H1 (cell line): ENCODE measurements around the gene SOD2. TPM values are rescaled to one million over a fixed set of nuclear protein-coding genes. Genes with fewer than 3 reads are reported as not detected.

Source experiments
- CTCF ChIA-PET: fragments of 300-600 bp; sonication (Branson Sonifier 250); formaldehyde crosslinking; loops from one replicate; lab custom pipeline; 2021; ENCODE audit not compliant: partially characterized antibody; lab: Charles Lee
- POLR2A ChIA-PET: fragments of 300-600 bp; sonication (Branson Sonifier 250); formaldehyde crosslinking; loops from one replicate; lab custom pipeline; 2021; ENCODE audit warnings: inconsistent platforms; ENCODE audit not compliant: partially characterized antibody; lab: Charles Lee
- DNase-seq, 2 experiments: peaks; one replicate each; pipeline versions ENCODE4 v3.0.0 to v3.0.0-alpha.2; 2010 to 2022; ENCODE audit warnings: low spot score in 2 of 2, low read depth in 1 of 2, mixed read lengths in 1 of 2
- FAIRE-seq: peaks from 2 replicates; lab custom pipeline; 2011; peaks lifted over from hg19 to GRCh38; lab: Jason Lieb, UNC
- H2AFZ ChIP-seq: 2 replicates; pipeline ENCODE4 v1.8.1; 2012; ENCODE audit warnings: low read length, inconsistent platforms
- H2AK5ac ChIP-seq: 2 replicates; pipeline ENCODE4 v1.6.1; 2013; ENCODE audit warnings: low read depth, low read length
- H2BK120ac ChIP-seq: replicated peaks from 2 replicates; pipeline ENCODE3; 2013; ENCODE audit warnings: low read depth, low read length, inconsistent platforms
- H2BK12ac ChIP-seq: 2 replicates; pipeline ENCODE4 v1.6.1; 2013; ENCODE audit warnings: low read depth, low read length
- H2BK15ac ChIP-seq: 2 replicates; pipeline ENCODE4 v1.6.1; 2013; ENCODE audit warnings: low read length
- H2BK20ac ChIP-seq: 2 replicates; pipeline ENCODE4 v1.6.1; 2013; ENCODE audit warnings: low read length
- H2BK5ac ChIP-seq: 2 replicates; pipeline ENCODE4 v1.6.1; 2013; ENCODE audit warnings: low read depth, low read length
- H3K14ac ChIP-seq: 2 replicates; pipeline ENCODE4 v1.6.1; 2013; ENCODE audit warnings: inconsistent platforms; ENCODE audit not compliant: insufficient read length
- H3K18ac ChIP-seq: 2 replicates; pipeline ENCODE4 v1.6.1; 2013; ENCODE audit warnings: low read length; ENCODE audit errors: extremely low read depth
- H3K23ac ChIP-seq: 2 replicates; pipeline ENCODE4 v1.6.1; 2013; ENCODE audit warnings: inconsistent platforms; ENCODE audit not compliant: insufficient read length
- H3K23me2 ChIP-seq: 2 replicates; pipeline ENCODE4 v1.6.1; 2013; ENCODE audit warnings: low read depth, low read length
- H3K27ac ChIP-seq: 2 replicates; pipeline ENCODE4 v1.6.1; 2011; ENCODE audit warnings: low read depth, low read length, inconsistent platforms
- H3K27me3 ChIP-seq, 4 experiments: replicated peaks in 1 of 4; 1 replicate in 1 of 4; 2 replicates in 3 of 4; pipeline versions ENCODE4 v1.6.1 to v1.8.1; 2011 to 2013; ENCODE audit warnings: low read length in 3 of 4, mild to moderate bottlenecking in 3 of 4, inconsistent platforms in 2 of 4, mixed read lengths in 2 of 4, moderate library complexity in 1 of 4; ENCODE audit not compliant: control insufficient read depth in 3 of 4, insufficient read depth in 3 of 4; ENCODE audit errors: extremely low read depth in 1 of 4
- H3K36me3 ChIP-seq, 4 experiments: 2 replicates each; pipeline versions ENCODE4 v1.6.1 to v1.8.1; 2011 to 2013; ENCODE audit warnings: mild to moderate bottlenecking in 4 of 4, low read length in 3 of 4, moderate library complexity in 2 of 4, control low read depth in 1 of 4, inconsistent platforms in 1 of 4; ENCODE audit not compliant: insufficient read depth in 4 of 4, control insufficient read depth in 2 of 4
- H3K4ac ChIP-seq: replicated peaks from 2 replicates; pipeline ENCODE3; 2013; ENCODE audit warnings: low read length, low read depth, mixed read lengths, inconsistent platforms; ENCODE audit not compliant: insufficient read length
- H3K4me1 ChIP-seq, 4 experiments: replicated peaks in 1 of 4; 1 replicate in 1 of 4; 2 replicates in 3 of 4; pipeline versions ENCODE4 v1.6.1 to v1.8.1; 2011 to 2013; ENCODE audit warnings: low read length in 3 of 4, inconsistent platforms in 2 of 4, mixed read lengths in 1 of 4; ENCODE audit not compliant: insufficient read depth in 4 of 4, control insufficient read depth in 3 of 4
- H3K4me2 ChIP-seq, 2 experiments: 2 replicates each; pipeline versions ENCODE4 v1.6.1 to v1.8.1; 2011 to 2013; ENCODE audit warnings: low read depth in 2 of 2, low read length in 2 of 2, control low read depth in 1 of 2, inconsistent platforms in 1 of 2, mild to moderate bottlenecking in 1 of 2; ENCODE audit not compliant: insufficient read depth in 1 of 2
- H3K4me3 ChIP-seq, 4 experiments: fragments of 200-600, 300-600 bp in 1 of 4; sonication (generic), shearing (Covaris generic), sonication (Bioruptor Twin) in 1 of 4; 2 replicates each; pipeline versions ENCODE4 v1.5.1 to v1.8.1; 2011 to 2016; ENCODE audit warnings: low read length in 4 of 4, low read depth in 3 of 4, control low read depth in 2 of 4, inconsistent platforms in 2 of 4, mild to moderate bottlenecking in 2 of 4, mixed read lengths in 1 of 4, moderate library complexity in 1 of 4; ENCODE audit not compliant: insufficient read depth in 2 of 4; ENCODE audit errors: extremely low read depth in 1 of 4
- H3K56ac ChIP-seq: replicated peaks from 2 replicates; pipeline ENCODE3; 2013; ENCODE audit warnings: low read depth, mild to moderate bottlenecking, mixed read lengths, low read length, inconsistent platforms; ENCODE audit not compliant: insufficient read length
- H3K79me1 ChIP-seq: 2 replicates; pipeline ENCODE4 v1.6.1; 2013; ENCODE audit warnings: low read depth, low read length, control low read depth
- H3K79me2 ChIP-seq, 2 experiments: 2 replicates each; pipeline versions ENCODE4 v1.6.1 to v1.8.1; 2012 to 2013; ENCODE audit warnings: low read length in 2 of 2, mild to moderate bottlenecking in 2 of 2, inconsistent platforms in 1 of 2; ENCODE audit not compliant: insufficient read depth in 2 of 2, control insufficient read depth in 1 of 2
- H3K9ac ChIP-seq, 4 experiments: replicated peaks in 1 of 4; 1 replicate in 1 of 4; 2 replicates in 3 of 4; pipeline versions ENCODE4 v1.6.1 to v1.8.1; 2011 to 2013; ENCODE audit warnings: low read depth in 3 of 4, low read length in 3 of 4, control low read depth in 2 of 4, mild to moderate bottlenecking in 2 of 4, moderate library complexity in 2 of 4, inconsistent platforms in 1 of 4; ENCODE audit errors: extremely low read depth in 1 of 4
- H3K9me3 ChIP-seq, 2 experiments: 2 replicates each; pipeline versions ENCODE4 v1.6.1 to v1.8.1; 2012 to 2013; ENCODE audit warnings: mild to moderate bottlenecking in 2 of 2, moderate library complexity in 2 of 2, control low read depth in 1 of 2, inconsistent platforms in 1 of 2, low read depth in 1 of 2, low read length in 1 of 2, mixed read lengths in 1 of 2; ENCODE audit not compliant: insufficient read depth in 2 of 2
- H4K20me1 ChIP-seq, 2 experiments: replicated peaks in 1 of 2; 2 replicates each; pipeline versions ENCODE3 to v1.8.1; 2011 to 2013; ENCODE audit warnings: inconsistent platforms in 2 of 2, low read length in 2 of 2, mild to moderate bottlenecking in 1 of 2; ENCODE audit not compliant: insufficient read depth in 2 of 2, control insufficient read depth in 1 of 2
- H4K5ac ChIP-seq: 2 replicates; pipeline ENCODE4 v1.6.1; 2013; ENCODE audit warnings: low read length, low read depth, mixed read lengths, inconsistent platforms; ENCODE audit not compliant: insufficient read length
- H4K8ac ChIP-seq: 2 replicates; pipeline ENCODE4 v1.8.0; 2013; ENCODE audit warnings: mild to moderate bottlenecking, moderate library complexity, low read length, inconsistent platforms; ENCODE audit not compliant: insufficient read depth; ENCODE audit errors: extremely low read depth
- H4K91ac ChIP-seq: replicated peaks from 2 replicates; pipeline ENCODE3; 2013; ENCODE audit warnings: low read length, mixed read lengths, inconsistent platforms; ENCODE audit not compliant: insufficient read length
- CBX8 ChIP-seq: fragments of 300-800, 300-1000 bp; sonication (generic); IDR thresholded peaks from 2 replicates; pipeline ENCODE4 v1.7.1; 2016; ENCODE audit warnings: low read depth, low read length, borderline replicate concordance
- CHD1 ChIP-seq: IDR thresholded peaks from 2 replicates; pipeline ENCODE4 v1.6.1; 2012; ENCODE audit warnings: low read depth, low read length, improper control_type of control experiment
- CHD2 ChIP-seq: IDR thresholded peaks from 2 replicates; pipeline ENCODE4 v1.6.1; 2012; ENCODE audit warnings: low read length, improper control_type of control experiment
- CREB1 ChIP-seq: IDR thresholded peaks from 2 replicates; pipeline ENCODE4 v1.6.1; 2012; ENCODE audit warnings: inconsistent platforms
- EZH2 ChIP-seq: fragments of 200-600 bp; sonication (generic); IDR thresholded peaks from 2 replicates; pipeline ENCODE4 v1.7.1; 2012; ENCODE audit warnings: low read depth, mild to moderate bottlenecking, moderate library complexity, low read length, inconsistent platforms; ENCODE audit not compliant: severe bottlenecking
- FOSL1 ChIP-seq: IDR thresholded peaks from 2 replicates; pipeline ENCODE4 v1.6.1; 2011; ENCODE audit warnings: mild to moderate bottlenecking, low read depth, low read length, moderate library complexity; ENCODE audit not compliant: insufficient read depth
- HDAC6 ChIP-seq: IDR thresholded peaks from one replicate; pipeline ENCODE4 v1.7.1; 2012; ENCODE audit warnings: low read depth, mild to moderate bottlenecking, inconsistent platforms, low read length, moderate library complexity
- KDM5A ChIP-seq: fragments of 200-600 bp; IDR thresholded peaks from 2 replicates; pipeline ENCODE4 v1.7.1; 2012; ENCODE audit warnings: mild to moderate bottlenecking, low read length, inconsistent platforms, mixed read lengths
- PHF8 ChIP-seq: fragments of 200-600 bp; sonication (generic); conservative IDR thresholded peaks from 2 replicates; pipeline ENCODE4 v1.7.1; 2012; ENCODE audit warnings: low read depth, mild to moderate bottlenecking, inconsistent platforms, low read length, moderate library complexity
- POLR2A ChIP-seq, 2 experiments: IDR thresholded peaks; 1 replicate in 1 of 2; 2 replicates in 1 of 2; pipeline ENCODE4 v1.6.1; 2011; ENCODE audit warnings: low read depth in 2 of 2, low read length in 2 of 2, mild to moderate bottlenecking in 2 of 2; ENCODE audit errors: control extremely low read depth in 1 of 2
- RBBP5 ChIP-seq: IDR thresholded peaks from 2 replicates; pipeline ENCODE4 v1.7.1; 2012; ENCODE audit warnings: low read depth, mild to moderate bottlenecking, inconsistent platforms, low read length, moderate library complexity, borderline replicate concordance
- RNF2 ChIP-seq: fragments of 200-900, 300-1000 bp; sonication (generic); IDR thresholded peaks from 2 replicates; pipeline ENCODE4 v1.7.1; 2016; ENCODE audit warnings: borderline replicate concordance, low read depth, mild to moderate bottlenecking, antibody characterized with exemption, low read length; ENCODE audit not compliant: poor library complexity, severe bottlenecking; ENCODE audit errors: missing control alignments
- SAP30 ChIP-seq: fragments of 300-600 bp; sonication (generic); IDR thresholded peaks from 2 replicates; pipeline ENCODE4 v1.7.1; 2012; ENCODE audit warnings: low read length, moderate library complexity, mild to moderate bottlenecking, inconsistent platforms; ENCODE audit not compliant: insufficient read depth, insufficient replicate concordance
- SP4 ChIP-seq: IDR thresholded peaks from 2 replicates; pipeline ENCODE4 v1.6.1; 2012; ENCODE audit warnings: low read length, inconsistent platforms
- TAF1 ChIP-seq: IDR thresholded peaks from 2 replicates; pipeline ENCODE4 v1.6.1; 2011; ENCODE audit warnings: mild to moderate bottlenecking, low read depth, low read length
- WGBS, 2 experiments: shearing (Covaris generic) in 1 of 2; methylation state at CpG; one replicate each; pipeline versions ENCODE4 v1.1.6 to v1.1.7; 2013 to 2015; ENCODE audit warnings: low lambda C conversion rate in 2 of 2, mixed read lengths in 2 of 2, inconsistent platforms in 1 of 2, low coverage in 1 of 2, missing lambda C conversion rate in 1 of 2; ENCODE audit not compliant: insufficient replicate concordance in 2 of 2, insufficient coverage in 1 of 2, insufficient read length in 1 of 2; ENCODE audit errors: extremely low coverage in 1 of 2, missing lambda C conversion rate in 1 of 2; 5-methylcytosine and 5-hydroxymethylcytosine counted together
- polyA plus RNA-seq, 7 experiments: library from polyadenylated mRNA; depleted of rRNA in 3 of 7; stranded (reverse) in 5 of 7; unstranded in 2 of 7; fragments of >200 nt in 5 of 7; fragments of 200-250 nt in 2 of 7; gene quantifications; 1 replicate in 5 of 7; 2 replicates in 1 of 7; 4 replicates in 1 of 7; pipeline versions ENCODE4 v1.2.1 to v1.2.3, GENCODE V29; 2011 to 2013; ENCODE audit warnings: missing spikeins in 2 of 7, mixed read lengths in 2 of 7
- total RNA-seq: library from RNA; stranded (reverse); fragmentation: NEBNext Ultra II Directional; extraction: Animal tissue kit (Norgen Biotek cat#: 25700); gene quantifications from 2 replicates; pipeline ENCODE4 v1.2.1, GENCODE V29; 2021

SOD2 gene
- total and polyA plus RNA-seq, 2 of the 8 experiments (the other 6 are each of a cell fraction or from before 2014, with no cell fraction given), result 31.1 to 88.7 TPM

GRCh38 chr6:159700970-159701369 is 7.9 kb upstream of the SOD2 start:
- H3K4me2 ChIP-seq, result no peak overlapping the region
- H2AK5ac ChIP-seq, result no peak overlapping the region
- no peak overlapping the region for H2BK12ac ChIP-seq
- H3K4ac ChIP-seq, result no peak overlapping the region
- no peak overlapping the region for H3K27ac ChIP-seq
- H3K9me3 ChIP-seq, result peaks cover 6 to 7% of the 10 kb centered on the region in 2 experiments; a peak in 2 of 4 replicates
- ChIA-PET CTCF (interaction anchor here (2.0 to 2.2 kb wide), 2 partner anchors 9 to 19 kb away, joined by 6 to 8 read pairs; no protein-coding TSS in a partner anchor), POLR2A (interaction anchor here (2.4 kb wide), 1 partner anchor 26 kb away, joined by 10 read pairs; the partner anchor contains the start of gene WTAP)
- DNase-seq, result no peak
- no peaks in the 10 kb centered on the region for H3K27me3 ChIP-seq
- H3K79me1 ChIP-seq, result no peaks in the 10 kb centered on the region
- H2BK20ac ChIP-seq, result no peak overlapping the region
- H3K4me1 ChIP-seq, result no peaks in the 10 kb centered on the region
- H3K18ac ChIP-seq, result no peak overlapping the region
- no peak overlapping the region for H2BK5ac ChIP-seq
- no peak overlapping the region for H2AFZ ChIP-seq
- FAIRE-seq, result no peak
- H3K4me3 ChIP-seq, result no peak overlapping the region
- no peaks in the 10 kb centered on the region for H3K79me2 ChIP-seq
- H3K23ac ChIP-seq, result no peak overlapping the region
- no peak overlapping the region for H4K5ac ChIP-seq
- no peak overlapping the region for H4K8ac ChIP-seq
- no peak overlapping the region for H3K14ac ChIP-seq
- H3K36me3 ChIP-seq, result no peaks in the 10 kb centered on the region
- WGBS, 2 experiments, result 100% methylated on average over 1 of the region's 1 CpG; no CpG with 5 or more reads in 1 of the 2 experiments
- no peak overlapping the region for H2BK120ac ChIP-seq
- no peaks in the 10 kb centered on the region for H4K20me1 ChIP-seq
- H3K23me2 ChIP-seq, result no peaks in the 10 kb centered on the region
- H4K91ac ChIP-seq, result no peak overlapping the region
- no peak overlapping the region for H2BK15ac ChIP-seq
- H3K56ac ChIP-seq, result no peak overlapping the region
- no peak overlapping the region for H3K9ac ChIP-seq
- TF ChIP-seq KDM5A, result no peak
- TF ChIP-seq RNF2, result no peak
- no peak for TF ChIP-seq CHD2
- TF ChIP-seq SP4, result no peak
- TF ChIP-seq CREB1, result no peak
- TF ChIP-seq PHF8, result no peak
- no peak for TF ChIP-seq TAF1
- TF ChIP-seq POLR2A (IDR thresholded peaks at IDR 0.05; ENCODE audit: control extremely low read depth in 1 of 2, low read depth in 2 of 2, low read length in 2 of 2), result no peak
- TF ChIP-seq CHD1, result no peak
- TF ChIP-seq EZH2, result no peak
- TF ChIP-seq FOSL1, result no peak
- no peak for TF ChIP-seq SAP30
- TF ChIP-seq HDAC6, result no peak
- TF ChIP-seq CBX8, result no peak
- no peak for TF ChIP-seq RBBP5
